Glutamatergic neuron (in vitro differentiated cells): Measurements from ENCODE around the gene PIP5KL1. TPM values are rescaled to one million over a fixed set of nuclear protein-coding genes. Genes with fewer than 3 reads are reported as not detected.
A peak's percentile ranks its signal among the peaks of the same experiment; 100 is the strongest.

Experiments
- DNase-seq: peaks from one replicate; pipeline ENCODE4 v3.0.0; 2022
- H3K27ac Mint-ChIP-seq: one replicate; pipeline ENCODE4 v1.8.0; 2020; ENCODE audit warnings: mild to moderate bottlenecking, mixed read lengths, inconsistent platforms; ENCODE audit not compliant: unreplicated experiment
- H3K27me3 Mint-ChIP-seq: one replicate; pipeline ENCODE4 v1.8.0; 2020; ENCODE audit warnings: mild to moderate bottlenecking, moderate library complexity, mixed read lengths, inconsistent platforms; ENCODE audit not compliant: unreplicated experiment
- H3K36me3 Mint-ChIP-seq: one replicate; pipeline ENCODE4 v1.8.0; 2020; ENCODE audit warnings: mild to moderate bottlenecking, mixed read lengths, inconsistent platforms; ENCODE audit not compliant: unreplicated experiment
- H3K4me1 Mint-ChIP-seq: one replicate; pipeline ENCODE4 v1.8.0; 2020; ENCODE audit warnings: mild to moderate bottlenecking, low read depth, mixed read lengths, inconsistent platforms; ENCODE audit not compliant: unreplicated experiment
- H3K4me3 Mint-ChIP-seq: one replicate; pipeline ENCODE4 v1.8.0; 2020; ENCODE audit warnings: mild to moderate bottlenecking, mixed read lengths, inconsistent platforms; ENCODE audit not compliant: unreplicated experiment
- H3K9me3 Mint-ChIP-seq: one replicate; pipeline ENCODE4 v1.8.0; 2020; ENCODE audit warnings: mild to moderate bottlenecking, moderate library complexity, mixed read lengths, inconsistent platforms; ENCODE audit not compliant: unreplicated experiment
- CTCF ChIP-seq: fragments of 200-600 bp; sonication (generic); IDR thresholded peaks from one replicate; pipeline ENCODE4 v1.5.0; 2021; ENCODE audit not compliant: partially characterized antibody, unreplicated experiment
- total RNA-seq: library from RNA; stranded (reverse); fragmentation: NEBNext Ultra II Directional; extraction: Animal tissue kit (Norgen Biotek cat#: 25700); gene quantifications from one replicate; pipeline ENCODE4 v1.2.1, GENCODE V29; 2021; ENCODE audit not compliant: unreplicated experiment

Gene PIP5KL1
- total RNA-seq, 1 donor from 2014 or later: 11.9 TPM

- Mint-ChIP-seq H3K27ac (no peak overlapping the region), H3K36me3 (no peaks in the 10 kb centered on the region), H3K9me3 (peaks cover 3% of the 10 kb centered on the region), H3K4me3 (no peak overlapping the region), H3K27me3 (peaks cover 15% of the 10 kb centered on the region), H3K4me1 (peaks cover 28% of the 10 kb centered on the region)
- TF ChIP-seq CTCF: no peak
- no peak for DNase-seq
These were observed 36.7 kb upstream of the PIP5KL1 start for GRCh38 chr9:127967151-127967809.

- Mint-ChIP-seq H3K4me3 (no peak overlapping the region), H3K27me3 (peaks cover 13% of the 10 kb centered on the region), H3K4me1 (peaks cover 23% of the 10 kb centered on the region), H3K36me3 (no peaks in the 10 kb centered on the region), H3K9me3 (peaks cover 8% of the 10 kb centered on the region), H3K27ac (no peak overlapping the region)
- no peak for TF ChIP-seq CTCF
- DNase-seq: no peak
These were observed 36.0 kb upstream of the PIP5KL1 start for GRCh38 chr9:127966416-127967150.

GRCh38 chr9:127965953-127966352 lies 35.4 kb upstream of the PIP5KL1 start:
- peaks cover 23% of the 10 kb centered on the region for H3K4me1 Mint-ChIP-seq
- H3K4me3 Mint-ChIP-seq: no peak overlapping the region

GRCh38 chr9:127963359-127964064 lies 32.9 kb upstream of the PIP5KL1 start:
- no peak for DNase-seq
- Mint-ChIP-seq H3K27ac (no peak overlapping the region), H3K36me3 (no peaks in the 10 kb centered on the region), H3K9me3 (peaks cover 9% of the 10 kb centered on the region), H3K4me1 (peaks cover 20% of the 10 kb centered on the region), H3K4me3 (no peak overlapping the region), H3K27me3 (peaks cover 5% of the 10 kb centered on the region)
- no peak for TF ChIP-seq CTCF

More at GRCh38 chr9:127965953-127966352, 35.4 kb upstream of the PIP5KL1 start:
- no peak for TF ChIP-seq CTCF
- Mint-ChIP-seq H3K36me3 (no peaks in the 10 kb centered on the region), H3K9me3 (peaks cover 11% of the 10 kb centered on the region), H3K27me3 (peaks cover 13% of the 10 kb centered on the region), H3K27ac (peak overlapping the region; percentile 33)
- no peak for DNase-seq

GRCh38 chr9:127963041-127963358 lies 32.4 kb upstream of the PIP5KL1 start:
- DNase-seq: no peak
- H3K9me3 Mint-ChIP-seq: peaks cover 7% of the 10 kb centered on the region
- TF ChIP-seq CTCF: no peak
- no peak overlapping the region for H3K4me3 Mint-ChIP-seq
- peaks cover 2% of the 10 kb centered on the region for H3K27me3 Mint-ChIP-seq
- peaks cover 18% of the 10 kb centered on the region for H3K4me1 Mint-ChIP-seq
- no peaks in the 10 kb centered on the region for H3K36me3 Mint-ChIP-seq
- H3K27ac Mint-ChIP-seq: no peak overlapping the region
